Peyer's patch (tissue), 4 donors: ENCODE data around the gene CPAMD8. TPM values are rescaled to one million over a fixed set of nuclear protein-coding genes. Genes with fewer than 3 reads are reported as not detected.
"Not testable (repeated sequence)": the region's sequence is repeated elsewhere in the genome, so short reads cannot be mapped to it uniquely, and the experiment has no call there.

Experiments used
- DNase-seq, 3 donors: peaks; one replicate each; pipeline ENCODE4 v3.0.0-alpha.2; 2017 to 2019
- H3K27ac ChIP-seq, 4 donors: fragments of 200-600 bp; sonication (generic); one replicate each; pipeline ENCODE4 v1.5.1; 2016 to 2019
- H3K27me3 ChIP-seq, 2 donors: fragments of 200-600 bp; sonication (generic); one replicate each; pipeline ENCODE4 v1.5.1; 2019
- H3K36me3 ChIP-seq, 3 donors: fragments of 200-600 bp; sonication (generic); one replicate each; pipeline ENCODE4 v1.5.1; 2016 to 2019
- H3K4me1 ChIP-seq, 4 donors: fragments of 200-600 bp; sonication (generic); one replicate each; pipeline ENCODE4 v1.5.1; 2016 to 2019
- H3K4me3 ChIP-seq, 4 donors: fragments of 200-600 bp; sonication (generic); 1 replicate in 3 of 4; 2 replicates in 1 of 4; pipeline ENCODE4 v1.5.1; 2016 to 2019; ENCODE audit warnings: mild to moderate bottlenecking in 1 of 4
- H3K9me3 ChIP-seq, 4 donors: fragments of 200-600 bp; sonication (generic); one replicate each; pipeline ENCODE4 v1.5.1; 2016 to 2019; ENCODE audit warnings: mild to moderate bottlenecking in 1 of 4
- CTCF ChIP-seq, 6 experiments: fragments of 450-650 bp in 4 of 6; fragments of 200-600 bp in 2 of 6; sonication (generic) in 1 of 6; IDR thresholded peaks; one replicate each; pipeline ENCODE4 v1.5.1; 2017 to 2019; ENCODE audit warnings: antibody characterized with exemption in 6 of 6, mild to moderate bottlenecking in 3 of 6, moderate library complexity in 1 of 6
- POLR2A ChIP-seq, 2 donors: fragments of 450-650 bp; IDR thresholded peaks; one replicate each; pipeline ENCODE4 v1.5.1; 2017; ENCODE audit warnings: antibody characterized with exemption in 2 of 2, mild to moderate bottlenecking in 2 of 2, moderate library complexity in 2 of 2
- total RNA-seq, 4 donors: library from RNA; depleted of rRNA; stranded (reverse); fragments of >200 nt; gene quantifications; one replicate each; pipeline ENCODE4 v1.1.0, GENCODE V29; 2016

The CPAMD8 gene
- total RNA-seq, 4 donors from 2014 or later = 2.6 to 10.7 (median 5.2) TPM

- Histone ChIP-seq H3K9me3 (no peaks in the 10 kb centered on the region), H3K4me1 (peaks cover 0 to 4% (median 0%) of the 10 kb centered on the region in 4 donors), H3K27me3 (peaks cover 0 to 9% of the 10 kb centered on the region in 2 donors), H3K4me3 (no peak overlapping the region), H3K27ac (no peak overlapping the region), H3K36me3 (no peaks in the 10 kb centered on the region)
- TF ChIP-seq CTCF (IDR thresholded peaks at IDR 0.05) (no peak), POLR2A (IDR thresholded peaks at IDR 0.05) (no peak)
- no peak for DNase-seq
Measured at GRCh38 chr19:17031741-17032140, 5.1 kb upstream of the CPAMD8 start.

- DNase-seq = no peak
- H3K27ac ChIP-seq = no peak overlapping the region
- H3K4me3 ChIP-seq = no peak overlapping the region
- H3K27me3 ChIP-seq = peaks cover 0 to 10% of the 10 kb centered on the region in 2 donors
- no peaks in the 10 kb centered on the region for H3K36me3 ChIP-seq
- H3K9me3 ChIP-seq = peaks cover 0 to 10% (median 0%) of the 10 kb centered on the region in 4 donors
- TF ChIP-seq CTCF (IDR thresholded peaks at IDR 0.05) = no peak
- no peak for TF ChIP-seq POLR2A (IDR thresholded peaks at IDR 0.05)
- H3K4me1 ChIP-seq = peaks cover 0 to 12% (median 3%) of the 10 kb centered on the region in 4 donors
Measured at GRCh38 chr19:17027535-17027975, 945 bp upstream of the CPAMD8 start.

- DNase-seq = no peak
- peaks cover 0 to 10% of the 10 kb centered on the region in 2 donors for H3K27me3 ChIP-seq
- peaks cover 0 to 10% (median 0%) of the 10 kb centered on the region in 4 donors for H3K9me3 ChIP-seq
- no peak for TF ChIP-seq CTCF (IDR thresholded peaks at IDR 0.05)
- TF ChIP-seq POLR2A (IDR thresholded peaks at IDR 0.05) = no peak
- peak overlapping the region in 2 of 4 donors; percentile 27 to 31 for H3K4me3 ChIP-seq
- no peak overlapping the region for H3K27ac ChIP-seq
- no peaks in the 10 kb centered on the region for H3K36me3 ChIP-seq
- H3K4me1 ChIP-seq = peaks cover 0 to 12% (median 3%) of the 10 kb centered on the region in 4 donors
Measured at GRCh38 chr19:17025991-17026658, 485 bp downstream of the CPAMD8 start.

GRCh38 chr19:17025361-17025760 lies 1.2 kb downstream of the CPAMD8 start:
- peaks cover 0 to 12% (median 3%) of the 10 kb centered on the region in 4 donors for H3K4me1 ChIP-seq
- H3K27me3 ChIP-seq = peaks cover 0 to 10% of the 10 kb centered on the region in 2 donors
- no peak overlapping the region for H3K27ac ChIP-seq
- H3K9me3 ChIP-seq = peaks cover 0 to 10% (median 0%) of the 10 kb centered on the region in 4 donors
- DNase-seq = no peak
- H3K4me3 ChIP-seq = no peak overlapping the region
- H3K36me3 ChIP-seq = no peaks in the 10 kb centered on the region
- TF ChIP-seq POLR2A (IDR thresholded peaks at IDR 0.05) = no peak
- TF ChIP-seq CTCF (IDR thresholded peaks at IDR 0.05) = no peak

- not testable (repeated sequence) for DNase-seq, H3K36me3 ChIP-seq, H3K27me3 ChIP-seq, H3K9me3 ChIP-seq, H3K4me3 ChIP-seq, H3K27ac ChIP-seq
- H3K4me1 ChIP-seq = peaks cover 0 to 12% (median 3%) of the 10 kb centered on the region in 4 donors
Measured at GRCh38 chr19:17024941-17025340, 1.7 kb downstream of the CPAMD8 start.

- H3K4me3 ChIP-seq = no peak overlapping the region
- H3K27ac ChIP-seq = no peak overlapping the region
- H3K27me3 ChIP-seq = peaks cover 0 to 10% of the 10 kb centered on the region in 2 donors
- no peaks in the 10 kb centered on the region for H3K36me3 ChIP-seq
- peaks cover 0 to 10% (median 0%) of the 10 kb centered on the region in 4 donors for H3K9me3 ChIP-seq
- no peak for DNase-seq
- no peak for TF ChIP-seq CTCF (IDR thresholded peaks at IDR 0.05)
- TF ChIP-seq POLR2A (IDR thresholded peaks at IDR 0.05) = no peak
- peaks cover 0 to 12% (median 3%) of the 10 kb centered on the region in 4 donors for H3K4me1 ChIP-seq
Measured at GRCh38 chr19:17023805-17024204, 2.8 kb downstream of the CPAMD8 start.
